Measurements from ENCODE around the gene HAVCR2. TPM values are rescaled to one million over a fixed set of nuclear protein-coding genes. Genes with fewer than 3 reads are reported as not detected.

The HAVCR2 gene
- polyA plus RNA-seq, 1 of the 3 experiments (the other 2 are of a cell fraction), result 0.12 TPM

DNA sequence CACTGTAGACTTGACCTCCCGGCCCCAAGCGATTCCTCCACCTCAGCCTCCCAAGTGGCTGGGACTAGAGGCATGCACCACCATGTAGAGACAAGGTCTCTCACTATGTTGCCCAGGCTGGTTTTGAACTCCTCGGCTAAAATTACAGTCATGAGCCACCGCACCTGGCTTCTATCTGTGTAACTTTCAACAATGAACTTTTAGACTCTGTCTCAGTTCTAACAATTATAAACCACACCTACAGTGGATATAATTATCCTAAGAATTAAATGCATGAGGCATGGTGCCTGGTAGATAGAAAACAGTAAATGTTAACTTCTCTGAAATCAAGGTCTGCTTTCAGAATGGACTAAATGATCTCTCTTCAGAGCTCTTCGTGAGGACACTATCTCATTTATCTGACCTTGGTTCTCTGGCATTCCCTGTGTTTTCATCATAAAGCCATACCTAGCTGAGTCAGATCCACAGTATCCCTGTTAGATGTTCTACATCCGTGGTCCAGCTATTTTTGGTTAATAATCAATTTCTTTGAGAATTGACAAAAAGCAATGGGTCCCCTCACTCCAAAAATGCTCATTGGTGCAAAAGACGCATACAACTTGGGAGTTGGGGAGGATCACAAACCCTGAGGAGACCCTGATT is 57.1 kb downstream of the HAVCR2 start:
- Histone ChIP-seq H3K27ac (ENCODE audit: low read depth in 2 of 2, low read length in 1 of 2) (no peak overlapping the region), H3F3A (replicated peaks; ENCODE audit: insufficient read depth) (no peaks in the 10 kb centered on the region), H3K4me3 (ENCODE audit: low read depth in 2 of 2, low read length in 1 of 2) (no peak overlapping the region), H3K9me3 (no peaks in the 10 kb centered on the region), H3K36me3 (replicated peaks in 1 of 2; ENCODE audit: control insufficient read depth in 1 of 2, insufficient read depth in 2 of 2, low read length in 1 of 2) (no peaks in the 10 kb centered on the region), H3K27me3 (ENCODE audit: insufficient read depth) (no peaks in the 10 kb centered on the region), H3K4me1 (ENCODE audit: control insufficient read depth in 1 of 2, insufficient read depth in 2 of 2, low read depth in 1 of 2, low read length in 1 of 2) (no peaks in the 10 kb centered on the region), H3K79me2 (ENCODE audit: insufficient read depth) (no peaks in the 10 kb centered on the region), H2AFZ (ENCODE audit: low read depth) (no peak overlapping the region), H4K20me1 (ENCODE audit: insufficient read depth) (no peaks in the 10 kb centered on the region), H3K9me2 (no peaks in the 10 kb centered on the region), H3K9ac (no peak overlapping the region), H3K4me2 (no peak overlapping the region)
- TF ChIP-seq MAX (IDR thresholded peaks at IDR 0.05; ENCODE audit: low read depth) (no peak), FOXM1 (IDR thresholded peaks at IDR 0.05; ENCODE audit: low read depth) (no peak)
- ChIA-PET CTCF (no interaction called here), POLR2A (no interaction called here)
- no peak for DNase-seq
- WGBS (ENCODE audit: low lambda C conversion rate), result 32% methylated on average over 7 of the region's 7 CpGs

DNA sequence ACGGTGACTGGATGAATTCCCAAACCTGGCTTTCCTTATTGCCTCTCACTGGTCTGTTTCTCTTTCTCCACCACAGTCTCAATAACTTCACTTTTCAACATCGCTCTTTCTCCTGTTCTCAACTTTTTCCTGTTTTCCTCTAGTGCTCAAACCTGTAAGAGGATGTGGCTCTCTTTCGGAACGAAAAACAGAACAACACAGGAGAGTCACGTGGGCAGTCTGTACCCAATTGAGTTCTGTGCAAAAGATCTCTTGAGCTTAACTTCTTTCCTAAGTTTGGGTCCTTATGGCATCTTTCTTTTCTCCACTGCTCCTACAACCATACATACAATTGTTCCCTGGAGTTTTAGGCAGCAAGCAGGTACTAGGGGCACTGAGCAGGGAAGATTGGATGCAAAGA is 58.8 kb downstream of the HAVCR2 start:
- Histone ChIP-seq H3K27me3 (ENCODE audit: insufficient read depth) (no peaks in the 10 kb centered on the region), H3K36me3 (replicated peaks in 1 of 2; ENCODE audit: control insufficient read depth in 1 of 2, insufficient read depth in 2 of 2, low read length in 1 of 2) (no peaks in the 10 kb centered on the region), H4K20me1 (ENCODE audit: insufficient read depth) (no peaks in the 10 kb centered on the region), H3K27ac (ENCODE audit: low read depth in 2 of 2, low read length in 1 of 2) (no peak overlapping the region), H3K79me2 (ENCODE audit: insufficient read depth) (no peaks in the 10 kb centered on the region), H3K9ac (no peak overlapping the region), H3K4me2 (no peak overlapping the region), H3K9me3 (no peaks in the 10 kb centered on the region), H3K4me1 (ENCODE audit: control insufficient read depth in 1 of 2, insufficient read depth in 2 of 2, low read depth in 1 of 2, low read length in 1 of 2) (no peaks in the 10 kb centered on the region), H3K9me2 (no peaks in the 10 kb centered on the region), H3K4me3 (ENCODE audit: low read depth in 2 of 2, low read length in 1 of 2) (no peak overlapping the region), H3F3A (replicated peaks; ENCODE audit: insufficient read depth) (no peaks in the 10 kb centered on the region), H2AFZ (ENCODE audit: low read depth) (no peak overlapping the region)
- ChIA-PET POLR2A (no interaction called here), CTCF (no interaction called here)
- 21% methylated on average over 5 of the region's 5 CpGs for WGBS (ENCODE audit: low lambda C conversion rate)
- no peak for TF ChIP-seq SMC3 (IDR thresholded peaks at IDR 0.05; ENCODE audit: low read depth, low read length)
- no peak for DNase-seq

DNA sequence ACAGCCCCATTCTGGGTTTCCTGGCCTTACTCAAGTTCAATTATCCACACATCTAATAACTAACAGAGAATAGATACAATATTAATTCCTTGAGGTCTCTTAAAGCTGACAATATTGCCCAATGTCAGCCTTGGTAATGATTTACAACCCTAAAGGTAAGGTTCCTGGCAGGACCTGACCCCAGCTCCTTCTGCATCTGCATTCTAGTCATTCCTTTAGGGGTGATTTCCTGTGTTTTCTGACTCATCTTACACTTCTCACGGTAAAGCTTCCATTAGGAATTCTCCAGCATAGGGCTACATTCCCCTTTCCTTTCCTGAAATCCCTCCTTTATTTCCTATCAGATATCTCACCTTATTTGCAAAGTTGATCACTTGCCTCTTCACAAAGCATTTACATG is 59.2 kb downstream of the HAVCR2 start:
- ChIA-PET CTCF (no interaction called here), POLR2A (no interaction called here)
- Histone ChIP-seq H3K27ac (ENCODE audit: low read depth in 2 of 2, low read length in 1 of 2) (no peak overlapping the region), H2AFZ (ENCODE audit: low read depth) (no peak overlapping the region), H3K9ac (no peak overlapping the region), H3K4me2 (no peak overlapping the region), H3K4me1 (ENCODE audit: control insufficient read depth in 1 of 2, insufficient read depth in 2 of 2, low read depth in 1 of 2, low read length in 1 of 2) (no peaks in the 10 kb centered on the region), H3K9me3 (no peaks in the 10 kb centered on the region), H4K20me1 (ENCODE audit: insufficient read depth) (no peaks in the 10 kb centered on the region), H3K79me2 (ENCODE audit: insufficient read depth) (no peaks in the 10 kb centered on the region), H3K9me2 (no peaks in the 10 kb centered on the region), H3F3A (replicated peaks; ENCODE audit: insufficient read depth) (no peaks in the 10 kb centered on the region), H3K27me3 (ENCODE audit: insufficient read depth) (no peaks in the 10 kb centered on the region), H3K36me3 (replicated peaks in 1 of 2; ENCODE audit: control insufficient read depth in 1 of 2, insufficient read depth in 2 of 2, low read length in 1 of 2) (no peaks in the 10 kb centered on the region), H3K4me3 (ENCODE audit: low read depth in 2 of 2, low read length in 1 of 2) (no peak overlapping the region)
- no peak for TF ChIP-seq FOSL2 (IDR thresholded peaks at IDR 0.05; ENCODE audit: borderline replicate concordance, low read depth)
- TF ChIP-seq FOXM1 (IDR thresholded peaks at IDR 0.05; ENCODE audit: low read depth), result no peak
- TF ChIP-seq JUND (IDR thresholded peaks at IDR 0.05), result no peak
- no peak for TF ChIP-seq SIN3A (IDR thresholded peaks at IDR 0.05; ENCODE audit: borderline replicate concordance, low read depth, low read length)
- WGBS (ENCODE audit: low lambda C conversion rate), result 4% methylated on average over 1 of the region's 1 CpG
- DNase-seq, result no peak

DNA sequence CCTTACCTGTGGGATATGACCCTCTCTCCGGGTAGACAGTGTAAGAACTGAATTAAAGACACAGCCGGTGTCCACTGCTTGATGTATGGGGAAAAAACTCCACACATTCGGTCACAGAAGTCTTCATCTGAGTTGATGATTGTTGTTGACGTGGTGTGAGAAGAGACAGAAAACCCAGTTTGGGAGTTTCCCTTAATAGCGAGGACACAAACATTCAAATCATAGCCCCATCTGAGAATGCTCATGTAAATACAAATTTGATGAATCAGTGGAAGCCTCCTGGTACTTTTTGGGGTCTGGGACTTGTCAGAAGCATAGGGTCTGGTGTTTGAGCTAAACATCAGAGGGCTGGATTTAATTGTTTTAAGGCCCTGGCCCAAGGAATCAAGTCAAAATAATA is 60.9 kb downstream of the HAVCR2 start:
- H4K20me1 ChIP-seq (ENCODE audit: insufficient read depth), result no peaks in the 10 kb centered on the region
- no peak overlapping the region for H3K27ac ChIP-seq (ENCODE audit: low read depth in 2 of 2, low read length in 1 of 2)
- CTCF ChIA-PET, result no interaction called here
- no peak overlapping the region for H3K4me2 ChIP-seq
- H3K9me2 ChIP-seq, result no peaks in the 10 kb centered on the region
- no peaks in the 10 kb centered on the region for H3K36me3 ChIP-seq (replicated peaks in 1 of 2; ENCODE audit: control insufficient read depth in 1 of 2, insufficient read depth in 2 of 2, low read length in 1 of 2)
- H3K79me2 ChIP-seq (ENCODE audit: insufficient read depth), result no peaks in the 10 kb centered on the region
- H2AFZ ChIP-seq (ENCODE audit: low read depth), result no peak overlapping the region
- H3K27me3 ChIP-seq (ENCODE audit: insufficient read depth), result no peaks in the 10 kb centered on the region
- no peaks in the 10 kb centered on the region for H3K9me3 ChIP-seq
- no peaks in the 10 kb centered on the region for H3K4me1 ChIP-seq (ENCODE audit: control insufficient read depth in 1 of 2, insufficient read depth in 2 of 2, low read depth in 1 of 2, low read length in 1 of 2)
- POLR2A ChIA-PET, result no interaction called here
- no peak for DNase-seq
- H3K4me3 ChIP-seq (ENCODE audit: low read depth in 2 of 2, low read length in 1 of 2), result no peak overlapping the region
- 39% methylated on average over 5 of the region's 5 CpGs for WGBS (ENCODE audit: low lambda C conversion rate)
- H3F3A ChIP-seq (replicated peaks; ENCODE audit: insufficient read depth), result no peaks in the 10 kb centered on the region
- H3K9ac ChIP-seq, result no peak overlapping the region
- TF ChIP-seq RCOR1 (IDR thresholded peaks at IDR 0.05; ENCODE audit: low read length) (no peak), JUND (IDR thresholded peaks at IDR 0.05) (no peak), GATA2 (CRISPR knock-in tag; IDR thresholded peaks at IDR 0.05) (no peak), TEAD4 (IDR thresholded peaks at IDR 0.05; ENCODE audit: borderline replicate concordance, insufficient read depth) (no peak), YY1 (IDR thresholded peaks at IDR 0.05; ENCODE audit: low read depth) (no peak), EZH2phosphoT487 (IDR thresholded peaks at IDR 0.05; ENCODE audit: borderline replicate concordance, low read depth) (no peak), RXRA (IDR thresholded peaks at IDR 0.05; ENCODE audit: borderline replicate concordance, low read depth) (no peak), NRF1 (IDR thresholded peaks at IDR 0.05; ENCODE audit: low read depth, low read length) (no peak), NFIC (IDR thresholded peaks at IDR 0.05; ENCODE audit: borderline replicate concordance) (no peak), CHD2 (IDR thresholded peaks at IDR 0.05; ENCODE audit: low read length, partially characterized antibody) (no peak), SIN3A (IDR thresholded peaks at IDR 0.05; ENCODE audit: borderline replicate concordance, low read depth, low read length) (no peak), GABPA (IDR thresholded peaks at IDR 0.05; ENCODE audit: low read depth) (no peak)
- TF ChIP-seq, protein P1, sequence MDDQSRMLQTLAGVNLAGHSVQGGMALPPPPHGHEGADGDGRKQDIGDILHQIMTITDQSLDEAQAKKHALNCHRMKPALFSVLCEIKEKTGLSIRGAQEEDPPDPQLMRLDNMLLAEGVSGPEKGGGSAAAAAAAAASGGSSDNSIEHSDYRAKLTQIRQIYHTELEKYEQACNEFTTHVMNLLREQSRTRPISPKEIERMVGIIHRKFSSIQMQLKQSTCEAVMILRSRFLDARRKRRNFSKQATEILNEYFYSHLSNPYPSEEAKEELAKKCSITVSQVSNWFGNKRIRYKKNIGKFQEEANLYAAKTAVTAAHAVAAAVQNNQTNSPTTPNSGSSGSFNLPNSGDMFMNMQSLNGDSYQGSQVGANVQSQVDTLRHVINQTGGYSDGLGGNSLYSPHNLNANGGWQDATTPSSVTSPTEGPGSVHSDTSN (IDR thresholded peaks at IDR 0.05), result no peak

All from SK-N-SH (cell line).